ENCODE results near the gene BBS9. TPM values are rescaled to one million over a fixed set of nuclear protein-coding genes. Genes with fewer than 3 reads are reported as not detected.

Gene BBS9
- total and polyA plus RNA-seq, 9 of the 15 experiments (the other 6 are each of a cell fraction or from before 2014, with no cell fraction given): 0.77 to 3.3 (median 2.4) TPM

GRCh38 chr7:33156441-33156840 lies 27.1 kb downstream of the BBS9 start (continued):
- TF ChIP-seq REST (IDR thresholded peaks at IDR 0.05; ENCODE audit: borderline replicate concordance): no peak
- no peak for TF ChIP-seq REST (CRISPR knock-in tag; IDR thresholded peaks at IDR 0.05; ENCODE audit: low read depth)
- TF ChIP-seq ZC3H8 (IDR thresholded peaks at IDR 0.05): no peak

- no peak overlapping the region for H3K9ac ChIP-seq (ENCODE audit: insufficient read depth in 1 of 2, low read depth in 2 of 2, low read length in 2 of 2)
- in situ Hi-C loops (cut with MboI): no loop called here
- no peak for FAIRE-seq
- no peak for TF ChIP-seq YBX1 (IDR thresholded peaks at IDR 0.05)
- no peak for TF ChIP-seq ZNF551 (CRISPR knock-in tag; IDR thresholded peaks at IDR 0.05)
- no peak for TF ChIP-seq KLF6 (CRISPR knock-in tag; IDR thresholded peaks at IDR 0.05; ENCODE audit: borderline replicate concordance)
- no peak for TF ChIP-seq ZFPM2 (CRISPR knock-in tag; IDR thresholded peaks at IDR 0.05)
- no peak for TF ChIP-seq OTX1 (CRISPR knock-in tag; IDR thresholded peaks at IDR 0.05)
- no peak for TF ChIP-seq DEAF1 (CRISPR knock-in tag; IDR thresholded peaks at IDR 0.05)
- TF ChIP-seq ZNF184 (CRISPR knock-in tag; IDR thresholded peaks at IDR 0.05): no peak
- no peak for TF ChIP-seq ELF4 (CRISPR knock-in tag; IDR thresholded peaks at IDR 0.05)
- no peak for TF ChIP-seq NFYB (IDR thresholded peaks at IDR 0.05; ENCODE audit: extremely low read depth, insufficient read length)
- no peak for TF ChIP-seq MAX (CRISPR knock-in tag; IDR thresholded peaks at IDR 0.05)
- no peak for TF ChIP-seq ETS2 (tag; IDR thresholded peaks at IDR 0.05; ENCODE audit: borderline replicate concordance, poor library complexity, severe bottlenecking)
Observed at GRCh38 chr7:33157311-33157710, 27.9 kb downstream of the BBS9 start.

More at GRCh38 chr7:33157311-33157710, 27.9 kb downstream of the BBS9 start:
- H3K4me1 ChIP-seq (replicated peaks in 1 of 2; ENCODE audit: control insufficient read depth in 2 of 2, insufficient read depth in 2 of 2, low read length in 2 of 2): no peaks in the 10 kb centered on the region
- no peak overlapping the region for H2AFZ ChIP-seq (ENCODE audit: low read depth, low read length)
- H3K27me3 ChIP-seq (ENCODE audit: control insufficient read depth in 2 of 2, insufficient read depth in 2 of 2, low read length in 2 of 2): no peaks in the 10 kb centered on the region
- H3K4me2 ChIP-seq (ENCODE audit: insufficient read depth, low read length): no peak overlapping the region
- CTCF ChIA-PET (ENCODE audit: low intra/inter-chr PET ratio): no interaction called here
- H3K79me2 ChIP-seq (ENCODE audit: control insufficient read depth, insufficient read depth, low read length): no peaks in the 10 kb centered on the region
- no peaks in the 10 kb centered on the region for H3K9me1 ChIP-seq (ENCODE audit: control insufficient read depth, insufficient read depth, low read length)
- DNase-seq (ENCODE audit: extremely low read depth in 1 of 4, low spot score in 3 of 4) (no peak), ATAC-seq (no peak)
- H4K20me1 ChIP-seq (replicated peaks; ENCODE audit: control insufficient read depth, insufficient read depth, low read length): no peaks in the 10 kb centered on the region
- WGBS (ENCODE audit: insufficient coverage, low coverage, missing lambda C conversion rate): 0% methylated on average over 1 of the region's 1 CpG
- H3K9me3 ChIP-seq (replicated peaks; ENCODE audit: control insufficient read depth, insufficient read depth, low read depth, low read length): no peaks in the 10 kb centered on the region
- no peak overlapping the region for H3K4me3 ChIP-seq
- no peak overlapping the region for H3K27ac ChIP-seq (ENCODE audit: extremely low read depth, low read depth, low read length)
- intact Hi-C loops (cut with micrococcal nuclease): no loop called here
- POLR2A ChIA-PET: no interaction called here
- H3K36me3 ChIP-seq (ENCODE audit: control insufficient read depth, insufficient read depth, low read length): no peaks in the 10 kb centered on the region
- BruUV-seq (replicated peaks): no TSS peak

Data from K562 (cell line).